Bone marrow (tissue), 2 donors: ENCODE results near the gene TTC34.
"Not testable (repeated sequence)": the region's sequence is repeated elsewhere in the genome, so short reads cannot be mapped to it uniquely, and the experiment has no call there.

Source experiments
- DNase-seq, 2 donors: peaks; one replicate each; lab custom pipeline; 2025; lab: John Stamatoyannopoulos, UW

Gene TTC34

GRCh38 chr1:2676726-2677125 is 124.8 kb downstream of the TTC34 start:
- not testable (repeated sequence) for DNase-seq

GRCh38 chr1:2671656-2672055 is 129.8 kb downstream of the TTC34 start:
- not testable (repeated sequence) for DNase-seq

- DNase-seq, result not testable (repeated sequence)
Measured at GRCh38 chr1:2659806-2660205, 141.7 kb downstream of the TTC34 start.

- not testable (repeated sequence) for DNase-seq
Measured at GRCh38 chr1:2657909-2658308, 143.6 kb downstream of the TTC34 start.

- DNase-seq, result not testable (repeated sequence)
Measured at GRCh38 chr1:2657124-2657523, 144.4 kb downstream of the TTC34 start.

- DNase-seq, result not testable (repeated sequence)
Measured at GRCh38 chr1:2655598-2656434, 145.7 kb downstream of the TTC34 start.

GRCh38 chr1:2654443-2654948 is 147.0 kb downstream of the TTC34 start:
- DNase-seq, result not testable (repeated sequence)

GRCh38 chr1:2653741-2654442 is 147.6 kb downstream of the TTC34 start:
- DNase-seq, result not testable (repeated sequence)

DNA sequence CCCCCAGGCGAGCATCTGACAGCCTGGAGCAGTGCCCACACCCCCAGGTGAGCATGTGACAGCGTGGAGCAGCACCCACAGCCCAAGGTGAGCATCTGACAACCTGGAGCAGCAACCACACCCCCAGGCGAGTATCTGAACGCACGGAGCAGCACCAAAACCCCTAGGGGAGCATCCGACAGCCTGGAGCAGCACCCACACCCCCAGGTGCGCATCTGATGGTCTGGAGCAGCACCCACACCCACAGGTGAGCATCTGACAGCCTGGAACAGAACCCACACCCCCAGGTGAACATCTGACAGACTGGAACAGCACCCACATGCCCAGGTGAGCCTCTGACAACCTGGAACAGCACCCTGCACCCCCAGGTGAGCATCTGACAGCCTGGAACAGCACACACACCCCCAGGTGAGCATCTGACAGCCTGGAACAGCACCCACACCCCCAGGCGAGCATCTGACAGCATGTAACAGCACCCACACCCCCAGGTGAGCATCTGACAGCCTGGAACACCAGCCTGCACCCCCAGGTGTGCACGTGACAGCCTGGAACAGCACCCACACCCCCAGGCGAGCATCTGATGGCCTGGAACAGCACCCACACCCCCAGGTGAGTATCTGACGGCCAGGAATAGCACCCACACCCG is 148.4 kb downstream of the TTC34 start:
- not testable (repeated sequence) for DNase-seq

DNA sequence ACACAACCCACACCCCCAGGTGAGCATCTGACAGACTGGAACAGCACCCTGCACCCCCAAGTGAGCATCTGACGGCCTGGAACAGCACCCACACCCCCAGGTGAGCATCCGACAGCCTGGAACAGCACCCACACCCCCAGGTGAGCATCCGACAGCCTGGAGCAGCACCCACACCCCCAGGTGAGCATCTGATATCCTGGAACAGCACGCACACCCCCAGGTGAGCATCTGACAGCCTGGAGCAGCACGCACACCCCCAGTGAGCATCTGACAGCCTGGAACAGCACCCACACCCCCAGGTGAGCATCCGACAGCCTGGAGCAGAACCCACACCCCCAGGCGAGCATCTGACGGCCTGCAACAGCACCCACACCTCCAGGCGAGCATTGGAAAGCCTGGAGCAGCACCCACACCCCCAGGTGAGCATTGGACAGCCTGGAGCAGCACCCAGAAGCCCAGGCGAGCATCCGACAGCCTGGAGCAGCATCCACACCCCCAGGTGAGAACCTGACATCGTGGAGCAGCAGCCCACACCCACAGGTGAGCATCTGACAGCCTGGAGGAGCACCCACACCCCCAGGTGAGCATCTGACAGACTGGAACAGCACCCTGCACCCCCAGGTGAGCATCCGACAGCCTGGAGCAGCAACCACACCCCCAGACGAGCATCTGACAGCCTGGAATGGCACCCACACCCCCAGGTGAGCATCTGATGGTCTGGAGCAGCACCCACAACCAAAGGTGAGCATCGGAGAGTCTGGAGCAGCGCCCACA is 149.2 kb downstream of the TTC34 start:
- DNase-seq, result not testable (repeated sequence)

GRCh38 chr1:2650967-2651645 is 150.4 kb downstream of the TTC34 start:
- DNase-seq, result no peak

GRCh38 chr1:2646837-2647236 is 154.7 kb downstream of the TTC34 start:
- DNase-seq, result no peak

- no peak for DNase-seq
Measured at GRCh38 chr1:2645776-2646175, 155.7 kb downstream of the TTC34 start.

GRCh38 chr1:2645143-2645542 is 156.3 kb downstream of the TTC34 start:
- no peak for DNase-seq

DNA sequence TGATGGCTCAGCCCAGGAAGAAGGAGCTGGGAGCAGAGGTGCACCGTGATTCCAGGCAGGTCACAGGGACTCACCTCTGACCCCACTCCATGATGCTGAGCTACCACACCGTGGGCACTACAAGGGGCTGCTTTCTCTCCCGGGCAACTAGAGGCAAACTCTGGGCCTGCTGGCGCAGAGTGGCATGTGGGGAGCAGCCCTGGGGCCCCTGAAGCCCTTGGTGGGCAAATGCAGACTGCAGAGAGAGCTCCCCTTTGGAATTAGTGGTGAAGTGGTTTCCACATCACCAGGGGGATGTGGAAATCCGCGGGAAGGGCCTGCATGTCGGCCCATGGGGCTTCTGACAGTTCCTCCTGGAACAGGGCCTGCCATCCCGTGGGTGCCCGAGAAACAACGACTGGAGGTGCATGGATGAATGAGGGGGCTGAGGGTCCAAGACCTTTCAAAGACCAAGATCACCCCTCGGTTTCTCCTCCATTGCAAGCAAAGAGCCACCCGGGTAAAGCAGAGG is 156.8 kb downstream of the TTC34 start:
- no peak for DNase-seq

DNA sequence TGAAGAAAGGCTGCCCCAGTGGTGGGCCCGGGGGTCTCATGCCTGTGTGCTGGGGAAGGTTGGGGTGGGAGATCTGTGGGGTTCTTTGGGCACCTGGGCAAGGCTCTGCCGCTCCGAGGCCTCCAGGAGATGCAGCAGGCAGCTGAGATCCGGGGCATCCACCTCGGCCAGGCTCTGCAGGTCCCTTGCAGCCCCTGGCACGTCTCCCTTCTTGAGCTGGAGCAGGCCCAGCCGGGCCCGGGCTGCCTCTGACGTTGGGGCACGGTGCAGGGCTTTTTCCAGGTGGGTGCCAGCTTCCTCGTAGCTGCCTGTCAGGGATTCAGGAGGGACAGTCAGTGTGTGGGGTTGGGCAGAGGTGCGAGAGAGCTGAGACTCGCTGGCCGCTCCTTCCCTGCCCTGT is 157.3 kb downstream of the TTC34 start:
- no peak for DNase-seq

- DNase-seq, result no peak
Measured at GRCh38 chr1:2643414-2644077, 157.9 kb downstream of the TTC34 start.

DNA sequence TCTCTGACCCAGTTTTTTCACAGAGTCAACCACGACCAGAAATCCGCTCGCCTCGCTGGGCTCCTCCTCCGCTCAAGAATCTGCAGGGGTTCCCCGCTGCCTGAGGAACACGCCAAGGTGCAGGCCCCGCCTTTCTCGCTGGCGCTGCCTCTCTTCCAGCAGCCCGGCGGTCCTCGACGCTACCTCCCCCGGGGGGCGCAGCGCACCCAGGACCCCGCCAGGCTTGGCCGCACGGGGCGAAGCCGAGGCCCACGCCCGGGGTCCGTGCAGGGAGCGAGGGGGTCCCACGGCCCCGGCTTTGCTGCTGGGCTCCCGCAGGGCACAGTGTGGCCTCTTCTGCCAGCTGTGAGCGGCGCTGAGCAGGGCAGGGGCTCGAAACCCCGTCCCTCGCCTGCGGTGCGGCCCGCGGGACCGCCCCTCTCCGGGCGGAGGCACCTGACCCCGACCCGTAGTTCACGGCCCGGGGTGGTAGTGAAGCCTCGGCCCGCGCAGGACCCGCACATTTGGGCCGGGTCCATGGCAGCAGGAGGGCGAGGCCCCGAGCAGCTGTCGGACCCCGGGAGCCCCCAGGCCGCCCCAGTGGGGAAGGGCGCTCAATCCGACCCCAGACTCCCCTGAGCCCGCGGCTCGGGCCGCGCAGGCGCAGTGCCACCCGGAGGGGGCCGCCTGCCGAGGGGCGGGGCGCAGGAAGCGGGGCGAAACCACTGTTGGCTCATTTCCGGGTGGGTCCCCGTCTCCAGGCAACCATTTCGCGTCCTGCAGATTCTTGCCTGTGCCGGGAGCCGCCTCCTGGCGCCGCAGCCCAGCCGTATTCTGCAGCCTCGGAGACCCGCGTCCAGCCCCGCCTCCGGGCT is 158.7 kb downstream of the TTC34 start:
- peak; percentile 75 to 92 for DNase-seq

- DNase-seq, result no peak
Measured at GRCh38 chr1:2642131-2642559, 159.3 kb downstream of the TTC34 start.
